ENCODE measurements around the gene RASA3.
A peak's percentile ranks its signal among the peaks of the same experiment; 100 is the strongest.
"Not testable (repeated sequence)": the region's sequence is repeated elsewhere in the genome, so short reads cannot be mapped to it uniquely, and the experiment has no call there.

The RASA3 gene

GRCh38 chr13:114112826-114113322 lies 19.5 kb downstream of the RASA3 start:
- no peak for DNase-seq (ENCODE audit: low spot score)

DNA sequence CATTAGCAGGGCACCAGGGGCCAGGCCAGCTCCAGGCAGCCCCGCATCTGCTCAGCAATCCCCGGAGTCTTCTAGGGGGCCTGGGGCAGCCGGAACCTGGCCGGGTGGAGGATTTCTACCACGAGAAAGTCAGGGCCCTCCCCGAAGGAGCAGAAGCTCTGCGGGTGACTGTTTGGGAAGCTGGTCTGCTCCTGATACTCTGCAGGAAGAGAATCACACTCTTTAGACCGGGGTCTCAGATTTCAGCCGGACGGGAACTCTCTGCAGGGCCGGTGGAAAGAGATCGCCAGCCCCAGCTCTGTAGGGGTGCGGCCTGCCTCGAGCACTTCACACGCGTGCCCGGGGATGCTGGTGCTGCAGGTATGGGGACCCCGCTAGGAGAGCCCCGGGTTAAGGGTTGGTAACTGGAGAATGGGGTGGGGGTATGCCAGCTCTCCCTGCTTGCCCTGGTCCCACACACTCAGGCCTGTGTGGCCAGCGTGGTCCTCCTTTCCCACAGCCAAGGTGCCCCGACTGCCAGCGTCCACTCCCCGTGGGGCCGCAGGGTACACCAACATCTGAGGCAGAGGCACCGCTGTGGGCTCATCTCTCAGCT lies 20.1 kb downstream of the RASA3 start:
- no peak for DNase-seq (ENCODE audit: low spot score)

- DNase-seq (ENCODE audit: low spot score) = no peak
These were observed 20.8 kb downstream of the RASA3 start for GRCh38 chr13:114111577-114111976.

GRCh38 chr13:114110830-114111189 lies 21.6 kb downstream of the RASA3 start:
- DNase-seq (ENCODE audit: low spot score) = not testable (repeated sequence)

- DNase-seq (ENCODE audit: low spot score) = no peak
These were observed 22.2 kb downstream of the RASA3 start for GRCh38 chr13:114110091-114110829.

- no peak for DNase-seq (ENCODE audit: low spot score)
These were observed 22.8 kb downstream of the RASA3 start for GRCh38 chr13:114109641-114110041.

- no peak for DNase-seq (ENCODE audit: low spot score)
These were observed 23.5 kb downstream of the RASA3 start for GRCh38 chr13:114108894-114109293.

GRCh38 chr13:114108141-114108761 lies 24.2 kb downstream of the RASA3 start:
- no peak for DNase-seq (ENCODE audit: low spot score)

DNA sequence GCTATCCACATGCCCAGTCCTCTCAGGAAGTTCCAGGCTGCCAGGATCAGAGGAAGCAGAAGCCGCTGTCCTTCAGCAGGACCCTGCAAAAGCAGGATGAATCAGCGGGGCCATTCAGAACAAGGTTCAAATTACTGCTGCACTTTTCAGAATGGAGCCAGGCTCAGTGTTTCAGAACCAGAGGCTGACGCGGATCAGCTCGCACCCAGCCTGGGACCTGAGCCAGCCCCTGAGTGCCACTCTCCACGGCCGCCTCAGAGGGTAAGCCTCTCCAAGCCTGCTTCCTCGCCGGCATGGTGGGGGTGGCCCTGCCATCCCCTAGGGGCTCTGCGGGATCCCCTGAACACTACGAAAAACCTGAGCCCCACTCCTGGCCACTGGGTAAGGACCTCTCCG lies 24.7 kb downstream of the RASA3 start:
- peak; percentile 52 for DNase-seq (ENCODE audit: low spot score)

- DNase-seq (ENCODE audit: low spot score) = no peak
These were observed 25.3 kb downstream of the RASA3 start for GRCh38 chr13:114106991-114107685.

- no peak for DNase-seq (ENCODE audit: low spot score)
These were observed 25.9 kb downstream of the RASA3 start for GRCh38 chr13:114106526-114106925.

GRCh38 chr13:114105521-114106225 lies 26.8 kb downstream of the RASA3 start:
- no peak for DNase-seq (ENCODE audit: low spot score)

DNA sequence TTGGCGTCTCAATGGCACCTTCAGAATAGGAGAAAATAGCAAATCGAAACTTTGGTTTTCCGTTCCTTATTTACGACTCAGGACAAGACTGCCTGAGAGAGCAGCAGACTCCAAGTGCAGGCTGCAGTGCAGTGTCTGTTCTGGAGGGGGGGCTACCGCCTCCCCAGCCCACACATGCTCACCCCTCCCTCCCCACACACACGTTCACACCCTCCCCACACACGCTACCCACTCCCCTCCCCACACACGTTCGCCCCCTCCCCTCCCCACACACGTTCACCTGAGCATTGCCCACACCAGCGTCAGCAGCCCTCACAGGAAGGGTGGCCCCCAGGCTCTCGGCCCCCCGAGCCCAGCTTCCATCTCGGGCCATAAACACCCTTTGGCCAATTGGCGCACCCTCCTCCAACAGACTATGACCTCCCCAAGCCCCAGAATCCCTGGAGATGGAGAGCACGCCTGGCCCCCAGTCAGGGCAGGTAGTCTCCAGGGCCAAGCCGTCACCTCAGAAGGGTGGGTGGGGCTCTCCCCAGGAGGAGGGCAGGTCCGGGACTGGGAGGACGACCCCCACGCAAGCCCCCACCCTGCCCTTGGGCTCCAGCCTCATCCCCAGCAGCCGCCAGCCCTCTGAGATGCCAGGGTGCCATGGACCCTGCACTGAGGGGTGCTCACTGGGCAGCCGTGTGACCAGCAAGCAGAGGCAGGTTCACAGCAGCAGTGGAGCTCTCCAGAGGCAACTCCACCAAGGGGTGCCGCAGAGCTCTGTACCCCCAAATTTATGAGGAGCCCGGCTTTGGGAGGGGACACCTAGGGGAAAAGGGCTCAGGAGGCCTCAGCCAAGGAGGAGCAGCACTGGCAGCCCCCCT lies 27.5 kb downstream of the RASA3 start:
- DNase-seq (ENCODE audit: low spot score) = no peak

DNA sequence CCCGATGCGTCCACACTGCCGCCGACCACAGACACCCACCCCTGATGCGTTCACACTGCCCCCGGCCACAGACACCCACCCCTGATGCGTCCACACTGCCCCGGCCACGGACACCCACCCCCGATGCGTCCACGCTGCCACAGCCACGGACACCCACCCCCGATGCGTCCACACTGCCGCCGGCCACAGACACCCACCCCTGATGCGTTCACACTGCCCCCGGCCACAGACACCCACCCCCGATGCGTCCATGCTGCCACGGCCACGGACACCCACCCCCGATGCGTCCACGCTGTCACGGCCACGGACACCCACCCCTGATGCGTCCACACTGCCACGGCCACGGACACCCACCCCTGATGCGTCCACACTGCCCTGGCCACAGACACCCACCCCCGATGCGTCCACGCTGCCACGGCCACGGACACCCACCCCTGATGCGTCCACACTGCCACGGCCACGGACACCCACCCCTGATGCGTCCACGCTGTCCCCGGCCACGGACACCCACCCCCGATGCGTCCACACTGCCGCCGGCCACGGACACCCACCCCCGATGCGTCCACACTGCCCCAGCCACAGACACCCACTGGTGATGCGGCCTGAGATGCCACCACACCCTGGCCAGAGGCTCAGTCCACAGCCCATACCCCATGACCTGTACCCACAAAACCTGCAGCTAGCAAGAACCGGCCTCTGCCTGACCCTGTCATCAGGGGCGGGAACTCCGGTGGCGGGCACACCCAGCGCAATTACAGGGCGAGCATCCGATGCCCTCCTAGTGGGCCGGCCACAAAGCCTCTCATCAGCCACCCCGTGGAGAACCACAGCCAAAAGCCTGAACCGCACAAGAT lies 28.4 kb downstream of the RASA3 start:
- DNase-seq (ENCODE audit: low spot score) = no peak

- DNase-seq (ENCODE audit: low spot score) = not testable (repeated sequence)
These were observed 29.2 kb downstream of the RASA3 start for GRCh38 chr13:114103289-114103621.

DNA sequence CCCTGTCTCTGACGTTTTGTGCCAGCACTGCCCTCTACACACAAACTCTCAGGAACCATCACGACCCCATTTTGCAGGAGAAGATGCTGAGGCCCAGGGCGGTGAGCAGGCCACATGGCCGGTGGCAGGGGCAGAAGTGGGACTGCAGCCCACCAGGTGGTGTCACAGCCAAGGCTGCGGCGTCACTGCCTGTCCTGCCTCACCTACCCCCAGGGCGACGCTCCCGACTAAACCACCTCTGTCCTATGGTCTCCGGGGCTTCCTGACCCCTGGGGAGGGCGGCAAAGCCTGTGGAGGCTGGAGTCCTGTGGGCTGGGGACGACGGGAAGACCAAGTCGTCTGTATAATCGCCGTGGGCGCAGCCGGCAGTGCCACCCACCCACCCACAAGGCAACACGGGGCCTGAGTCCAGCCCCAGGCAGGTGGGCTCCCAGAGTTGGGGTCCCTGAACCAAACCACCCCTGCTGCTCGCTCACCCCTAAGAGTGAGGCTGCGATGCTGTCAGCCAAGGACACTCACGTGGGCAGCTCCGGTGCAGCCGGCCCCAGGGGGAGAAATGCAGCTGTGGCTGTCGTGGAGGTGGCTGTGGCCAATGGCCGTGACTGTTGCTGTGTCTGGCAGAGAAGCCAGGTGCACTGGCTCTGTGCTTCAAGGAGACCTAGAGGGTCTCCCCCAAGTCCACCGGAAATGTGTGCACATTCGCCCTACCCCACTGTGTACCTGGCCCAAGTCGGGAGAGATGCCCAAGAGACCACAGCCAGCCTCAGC lies 29.7 kb downstream of the RASA3 start:
- DNase-seq (ENCODE audit: low spot score) = no peak

- DNase-seq (ENCODE audit: low spot score) = no peak
These were observed 30.3 kb downstream of the RASA3 start for GRCh38 chr13:114102131-114102520.

DNA sequence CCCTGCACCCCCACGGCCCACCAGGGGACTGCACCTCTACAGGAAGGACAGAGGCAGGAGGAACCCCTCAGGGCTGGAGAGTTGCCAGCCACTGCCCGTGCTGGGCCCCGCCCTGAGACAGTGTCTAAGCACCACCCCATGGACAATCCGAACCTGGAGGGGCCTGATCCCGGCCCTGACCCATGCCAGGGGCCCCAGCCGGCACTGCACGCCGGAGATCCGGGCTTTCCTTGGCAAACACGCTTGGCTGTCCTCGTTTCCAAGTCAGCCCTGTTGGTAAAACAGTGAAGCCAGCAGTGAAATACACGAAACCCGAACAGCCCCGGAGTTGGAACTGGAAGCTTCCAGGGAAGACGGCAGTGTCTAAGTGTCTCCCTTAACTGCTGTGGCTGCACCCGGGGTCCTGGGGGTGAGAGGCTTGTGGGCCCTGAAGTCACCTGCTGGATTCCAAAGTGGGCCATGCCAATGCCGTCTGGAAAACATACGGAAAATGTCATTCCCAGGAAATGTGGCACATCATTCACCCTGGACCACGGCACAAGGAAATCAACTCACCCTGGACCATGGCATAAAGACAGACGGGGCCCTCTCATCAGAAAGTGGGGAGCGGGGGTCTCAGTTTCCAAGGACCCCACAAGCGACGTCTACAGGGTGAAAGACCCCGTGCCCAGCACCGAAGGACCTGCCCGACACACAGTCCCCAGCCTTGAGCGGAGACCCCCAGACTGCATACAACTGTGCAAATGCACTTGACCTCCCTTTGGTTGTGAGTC lies 30.9 kb downstream of the RASA3 start:
- peak; percentile 46 for DNase-seq (ENCODE audit: low spot score)

Data from GM03348 (cell line).